ENCODE results near the gene COQ5. TPM values are rescaled to one million over a fixed set of nuclear protein-coding genes. Genes with fewer than 3 reads are reported as not detected.

The COQ5 gene
- total RNA-seq, 1 donor from 2014 or later, result 38.5 TPM

DNA sequence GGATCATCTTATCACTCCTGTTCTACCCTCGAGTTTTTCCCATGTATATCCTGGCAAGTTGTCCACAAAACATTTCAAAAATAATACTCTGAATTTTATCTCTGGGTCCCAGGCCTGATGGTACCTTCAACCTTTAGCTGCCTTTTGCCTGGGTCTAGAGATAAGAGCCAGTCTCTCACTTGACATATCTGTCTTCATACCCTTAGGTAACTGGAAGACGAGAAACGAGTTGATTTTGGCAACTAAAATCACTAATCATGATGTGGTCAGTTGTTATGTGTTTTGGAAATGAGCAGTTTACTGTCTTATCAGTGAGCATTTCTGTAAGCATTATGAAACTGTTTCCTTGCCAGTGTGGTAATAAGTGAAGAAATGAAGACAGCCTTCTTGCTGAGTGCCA is 11.5 kb upstream of the COQ5 start:
- no peak for DNase-seq (ENCODE audit: low read depth, low spot score)
- Mint-ChIP-seq H3K36me3 (ENCODE audit: low read depth) (no peaks in the 10 kb centered on the region), H3K27ac (ENCODE audit: unreplicated experiment) (no peak overlapping the region), H3K9me3 (no peaks in the 10 kb centered on the region), H3K27me3 (ENCODE audit: low read depth) (no peaks in the 10 kb centered on the region), H3K4me3 (peak overlapping the region; percentile 6), H3K4me1 (peaks cover 38% of the 10 kb centered on the region)
- TF ChIP-seq, protein P1, sequence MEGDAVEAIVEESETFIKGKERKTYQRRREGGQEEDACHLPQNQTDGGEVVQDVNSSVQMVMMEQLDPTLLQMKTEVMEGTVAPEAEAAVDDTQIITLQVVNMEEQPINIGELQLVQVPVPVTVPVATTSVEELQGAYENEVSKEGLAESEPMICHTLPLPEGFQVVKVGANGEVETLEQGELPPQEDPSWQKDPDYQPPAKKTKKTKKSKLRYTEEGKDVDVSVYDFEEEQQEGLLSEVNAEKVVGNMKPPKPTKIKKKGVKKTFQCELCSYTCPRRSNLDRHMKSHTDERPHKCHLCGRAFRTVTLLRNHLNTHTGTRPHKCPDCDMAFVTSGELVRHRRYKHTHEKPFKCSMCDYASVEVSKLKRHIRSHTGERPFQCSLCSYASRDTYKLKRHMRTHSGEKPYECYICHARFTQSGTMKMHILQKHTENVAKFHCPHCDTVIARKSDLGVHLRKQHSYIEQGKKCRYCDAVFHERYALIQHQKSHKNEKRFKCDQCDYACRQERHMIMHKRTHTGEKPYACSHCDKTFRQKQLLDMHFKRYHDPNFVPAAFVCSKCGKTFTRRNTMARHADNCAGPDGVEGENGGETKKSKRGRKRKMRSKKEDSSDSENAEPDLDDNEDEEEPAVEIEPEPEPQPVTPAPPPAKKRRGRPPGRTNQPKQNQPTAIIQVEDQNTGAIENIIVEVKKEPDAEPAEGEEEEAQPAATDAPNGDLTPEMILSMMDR (conservative IDR thresholded peaks at IDR 0.05), result no peak

DNA sequence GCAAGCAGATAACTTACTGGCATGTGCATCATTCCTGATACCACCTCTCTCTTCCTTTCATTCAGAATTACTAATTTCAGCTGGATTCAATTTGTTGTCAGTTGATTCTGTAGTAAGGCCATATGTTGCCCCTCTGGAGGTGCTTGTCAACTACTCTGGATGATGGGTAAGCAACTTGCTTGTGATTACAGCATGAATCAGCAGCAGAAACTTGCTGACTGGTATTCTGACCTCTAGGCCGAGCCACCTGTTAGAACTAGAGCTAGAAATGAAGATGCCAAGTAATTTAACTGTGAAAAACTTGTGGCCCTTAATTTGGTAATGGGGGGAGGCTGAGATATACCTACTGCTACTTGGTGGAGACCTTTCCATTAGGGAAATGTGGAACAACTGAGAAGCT is 10.3 kb upstream of the COQ5 start:
- TF ChIP-seq, protein P1 (conservative IDR thresholded peaks at IDR 0.05), result no peak
- peaks cover 42% of the 10 kb centered on the region for H3K4me1 Mint-ChIP-seq
- no peak overlapping the region for H3K4me3 Mint-ChIP-seq
- H3K36me3 Mint-ChIP-seq (ENCODE audit: low read depth), result no peaks in the 10 kb centered on the region
- H3K9me3 Mint-ChIP-seq, result no peaks in the 10 kb centered on the region
- no peak overlapping the region for H3K27ac Mint-ChIP-seq (ENCODE audit: unreplicated experiment)
- H3K27me3 Mint-ChIP-seq (ENCODE audit: low read depth), result no peaks in the 10 kb centered on the region
- no peak for DNase-seq (ENCODE audit: low read depth, low spot score)

DNA sequence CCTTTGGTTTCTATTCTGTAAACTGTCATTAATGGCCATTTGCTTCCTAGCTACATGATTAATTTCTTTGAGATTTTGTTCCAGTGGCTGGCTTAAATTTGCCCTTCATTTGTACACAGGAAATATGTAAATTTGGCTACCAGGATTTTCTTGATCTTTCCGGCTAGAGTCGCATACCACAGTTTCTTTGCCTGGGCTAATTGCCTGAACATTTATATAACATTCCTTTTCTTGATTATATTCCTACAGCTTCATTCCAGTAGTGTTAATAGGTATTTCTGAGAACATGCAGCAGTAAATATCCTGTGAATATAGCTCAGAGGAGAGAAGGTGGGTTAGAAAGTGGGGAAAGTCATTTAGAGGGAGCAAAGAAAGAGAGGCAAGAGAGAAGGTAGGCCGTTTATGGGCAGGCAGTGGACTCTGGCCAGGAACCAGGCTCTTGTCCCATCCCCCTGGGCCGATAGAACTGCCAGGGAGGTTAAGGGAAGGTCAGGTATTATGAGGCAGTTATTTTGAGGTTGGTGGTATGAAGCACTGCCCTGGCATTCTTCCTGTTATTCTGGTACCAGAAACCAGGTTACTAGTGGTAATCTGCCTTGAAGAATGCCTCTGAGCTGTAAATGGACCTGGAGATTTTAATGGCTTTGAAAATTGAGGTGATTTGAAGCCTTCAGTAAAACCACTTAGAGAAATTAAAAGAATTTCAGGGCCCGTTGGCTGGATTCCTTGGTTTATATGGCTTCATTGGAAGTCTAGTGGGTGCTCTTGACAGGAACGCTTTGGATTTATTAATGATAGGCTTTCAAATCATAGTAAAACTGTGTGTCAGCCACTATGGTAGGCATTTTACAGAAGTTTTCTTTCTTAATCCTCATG is 9.6 kb upstream of the COQ5 start:
- peak overlapping the region; percentile 49 for H3K4me3 Mint-ChIP-seq

DNA sequence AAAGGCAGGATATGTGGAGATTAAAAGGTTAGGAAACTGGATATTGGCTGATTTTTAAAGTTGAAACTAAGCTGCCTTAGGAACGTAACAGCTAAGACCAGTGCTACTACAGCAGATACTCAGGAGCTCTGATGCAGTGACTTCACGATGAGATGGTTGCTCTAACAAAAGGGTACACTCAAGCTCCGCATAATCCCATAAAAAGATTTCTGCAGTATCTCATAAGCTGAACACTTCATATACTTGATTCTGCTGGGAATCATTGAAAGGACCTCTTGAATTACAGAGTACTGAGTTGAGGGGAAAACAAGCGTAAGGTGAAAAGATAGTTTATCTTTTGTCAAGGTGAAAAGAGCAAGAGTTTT is 8.9 kb upstream of the COQ5 start:
- H3K4me3 Mint-ChIP-seq, result peak overlapping the region; percentile 70
- H3K27me3 Mint-ChIP-seq (ENCODE audit: low read depth), result no peaks in the 10 kb centered on the region
- H3K9me3 Mint-ChIP-seq, result no peaks in the 10 kb centered on the region
- no peaks in the 10 kb centered on the region for H3K36me3 Mint-ChIP-seq (ENCODE audit: low read depth)
- no peak overlapping the region for H3K27ac Mint-ChIP-seq (ENCODE audit: unreplicated experiment)
- TF ChIP-seq, protein P1 (conservative IDR thresholded peaks at IDR 0.05), result no peak
- peaks cover 47% of the 10 kb centered on the region for H3K4me1 Mint-ChIP-seq
- no peak for DNase-seq (ENCODE audit: low read depth, low spot score)

More for the DNA sequence above, 9.6 kb upstream of the COQ5 start:
- DNase-seq (ENCODE audit: low read depth, low spot score), result no peak
- H3K27ac Mint-ChIP-seq (ENCODE audit: unreplicated experiment), result no peak overlapping the region
- TF ChIP-seq, protein P1 (conservative IDR thresholded peaks at IDR 0.05), result no peak
- H3K9me3 Mint-ChIP-seq, result no peaks in the 10 kb centered on the region
- H3K27me3 Mint-ChIP-seq (ENCODE audit: low read depth), result no peaks in the 10 kb centered on the region
- H3K4me1 Mint-ChIP-seq, result peaks cover 47% of the 10 kb centered on the region
- H3K36me3 Mint-ChIP-seq (ENCODE audit: low read depth), result no peaks in the 10 kb centered on the region

DNA sequence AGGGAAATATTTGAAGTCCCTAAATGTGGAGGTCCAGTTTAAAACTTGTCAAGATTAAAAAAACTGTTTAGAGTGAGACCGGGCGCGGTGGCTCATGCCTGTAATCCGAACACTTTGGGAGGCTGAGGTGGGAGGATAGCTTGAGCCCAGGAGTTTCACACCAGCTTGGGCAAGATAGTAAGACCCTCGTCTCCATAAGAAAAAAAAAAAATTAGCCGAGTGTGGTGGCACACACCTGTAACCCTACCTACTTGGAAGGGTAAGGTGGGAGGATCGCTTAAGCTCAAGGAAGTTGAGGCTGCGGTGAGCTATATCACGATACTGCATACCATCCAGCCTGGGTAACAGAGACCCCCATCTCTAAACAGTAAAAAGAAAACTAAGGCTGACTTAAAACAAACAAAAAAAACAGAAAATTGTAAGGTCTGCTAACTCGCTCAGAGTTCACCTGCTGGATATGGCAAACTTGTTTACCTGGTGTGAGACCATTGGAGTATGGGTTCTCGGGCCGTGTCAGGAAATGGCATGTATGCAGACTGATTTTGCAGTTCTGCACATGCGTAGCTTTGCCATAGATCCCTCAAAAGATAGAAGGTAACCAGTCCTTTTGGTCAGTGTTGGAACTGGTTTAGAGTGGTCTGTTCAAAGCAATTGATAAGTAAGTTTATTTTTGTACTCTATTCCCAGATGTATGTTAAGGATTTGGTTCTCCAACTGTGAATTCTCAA is 7.3 kb upstream of the COQ5 start:
- no peak overlapping the region for H3K27ac Mint-ChIP-seq (ENCODE audit: unreplicated experiment)

More for the DNA sequence above, 7.3 kb upstream of the COQ5 start:
- TF ChIP-seq, protein P1 (conservative IDR thresholded peaks at IDR 0.05), result no peak
- H3K4me1 Mint-ChIP-seq, result peaks cover 47% of the 10 kb centered on the region
- DNase-seq (ENCODE audit: low read depth, low spot score), result no peak
- no peaks in the 10 kb centered on the region for H3K9me3 Mint-ChIP-seq
- no peaks in the 10 kb centered on the region for H3K27me3 Mint-ChIP-seq (ENCODE audit: low read depth)
- peak overlapping the region; percentile 97 for H3K4me3 Mint-ChIP-seq
- H3K36me3 Mint-ChIP-seq (ENCODE audit: low read depth), result no peaks in the 10 kb centered on the region

Data from neural crest cell (in vitro differentiated cells).